Amniotic epithelial cell (primary cell): ENCODE data around the gene TRPV3.
"Not testable (repeated sequence)": the region's sequence is repeated elsewhere in the genome, so short reads cannot be mapped to it uniquely, and the experiment has no call there.

Experiments used
- DNase-seq: peaks from one replicate; pipeline ENCODE4 v3.0.0-alpha.2; 2010; ENCODE audit warnings: low read depth

Gene TRPV3

GRCh38 chr17:3524024-3524423 lies 33.6 kb downstream of the TRPV3 start:
- no peak for DNase-seq

- not testable (repeated sequence) for DNase-seq
Measured at GRCh38 chr17:3519472-3519871, 38.1 kb downstream of the TRPV3 start.

- no peak for DNase-seq
Measured at GRCh38 chr17:3514873-3515272, 42.7 kb downstream of the TRPV3 start.

GRCh38 chr17:3514167-3514566 lies 43.4 kb downstream of the TRPV3 start:
- DNase-seq, result not testable (repeated sequence)

- no peak for DNase-seq
Measured at GRCh38 chr17:3513305-3514035, 44.1 kb downstream of the TRPV3 start.

- DNase-seq, result no peak
Measured at GRCh38 chr17:3512505-3513171, 45.0 kb downstream of the TRPV3 start.

- DNase-seq, result no peak
Measured at GRCh38 chr17:3511852-3512504, 45.6 kb downstream of the TRPV3 start.

GRCh38 chr17:3510090-3510489 lies 47.5 kb downstream of the TRPV3 start:
- no peak for DNase-seq

- DNase-seq, result no peak
Measured at GRCh38 chr17:3507869-3508268, 49.7 kb downstream of the TRPV3 start.

- no peak for DNase-seq
Measured at GRCh38 chr17:3507071-3507470, 50.5 kb downstream of the TRPV3 start.

- no peak for DNase-seq
Measured at GRCh38 chr17:3506054-3506453, 51.6 kb downstream of the TRPV3 start.

- no peak for DNase-seq
Measured at GRCh38 chr17:3505008-3505407, 52.6 kb downstream of the TRPV3 start.

- DNase-seq, result no peak
Measured at GRCh38 chr17:3503285-3503684, 54.3 kb downstream of the TRPV3 start.

- no peak for DNase-seq
Measured at GRCh38 chr17:3502466-3502865, 55.1 kb downstream of the TRPV3 start.

GRCh38 chr17:3501344-3501743 lies 56.3 kb downstream of the TRPV3 start:
- peak; percentile 1 for DNase-seq

- DNase-seq, result no peak
Measured at GRCh38 chr17:3497101-3497500, 60.5 kb downstream of the TRPV3 start.

GRCh38 chr17:3485481-3486068 lies 72.0 kb downstream of the TRPV3 start:
- DNase-seq, result no peak

GRCh38 chr17:3482852-3483251 lies 74.8 kb downstream of the TRPV3 start:
- no peak for DNase-seq

GRCh38 chr17:3479988-3480387 lies 77.6 kb downstream of the TRPV3 start:
- no peak for DNase-seq

GRCh38 chr17:3475812-3476610 lies 81.6 kb downstream of the TRPV3 start, which contains the start of gene ASPA:
Gene ASPA, plus strand, starts transcription at chr17:3475997. Its CDS starts 163 bp downstream, at chr17:3476160.
- no peak for DNase-seq

- DNase-seq, result no peak
Measured at GRCh38 chr17:3475251-3475685, 82.3 kb downstream of the TRPV3 start.

- DNase-seq, result no peak
Measured at GRCh38 chr17:3474212-3474611, 83.4 kb downstream of the TRPV3 start.
